Stimulated activated naive CD8-positive, alpha-beta T cell treated with anti-CD3 and anti-CD28 coated beads, Interleukin-15, Interleukin-2, amounts not matched to agents 100 U/mL and 50 U/mL, for 24 hours (primary cell): ENCODE data around the gene CDH23.

Experiments used
- ATAC-seq: fragments of 150-1000 bp; cut with Tn5 transposase; one replicate; pipeline ENCODE4 v1.10.0; 2021
- DNase-seq: peaks from one replicate; pipeline ENCODE4 v3.0.0; 2021

CDH23 gene

DNA sequence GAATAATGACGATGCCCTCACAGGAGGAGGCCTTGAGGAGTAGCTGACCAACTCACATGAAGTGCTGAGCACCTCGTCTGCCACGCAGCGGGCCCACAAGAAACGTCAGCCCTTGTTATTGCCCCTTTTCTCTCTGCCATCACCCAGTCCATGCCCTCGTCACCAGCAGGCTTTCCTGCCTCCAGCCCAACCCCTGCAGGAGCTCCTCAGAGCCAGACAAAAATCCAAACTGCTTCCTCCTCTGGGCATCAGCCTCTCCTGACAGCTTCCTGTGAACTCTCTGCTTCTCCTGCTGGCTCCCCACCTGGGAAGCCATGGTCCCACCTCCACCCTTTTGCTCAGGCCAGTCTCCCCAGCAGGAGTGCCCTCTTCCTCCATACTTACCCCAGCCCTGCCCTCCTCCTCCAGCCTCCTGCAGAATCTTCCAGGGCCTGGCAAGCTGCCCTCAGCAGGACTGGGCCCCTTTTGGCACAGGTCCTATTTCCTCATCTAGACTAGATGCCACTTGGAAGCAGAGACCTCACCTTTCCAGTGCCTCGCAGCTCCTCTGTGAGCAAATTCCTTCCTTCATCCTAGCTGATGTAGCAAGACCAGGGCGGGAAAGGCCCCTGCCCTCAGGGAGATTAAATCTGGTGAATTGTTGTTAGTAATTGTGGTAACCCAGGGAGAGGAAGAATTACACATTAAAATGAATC, 207.8 kb downstream of the CDH23 start:
- DNase-seq (no peak), ATAC-seq (no peak)

DNA sequence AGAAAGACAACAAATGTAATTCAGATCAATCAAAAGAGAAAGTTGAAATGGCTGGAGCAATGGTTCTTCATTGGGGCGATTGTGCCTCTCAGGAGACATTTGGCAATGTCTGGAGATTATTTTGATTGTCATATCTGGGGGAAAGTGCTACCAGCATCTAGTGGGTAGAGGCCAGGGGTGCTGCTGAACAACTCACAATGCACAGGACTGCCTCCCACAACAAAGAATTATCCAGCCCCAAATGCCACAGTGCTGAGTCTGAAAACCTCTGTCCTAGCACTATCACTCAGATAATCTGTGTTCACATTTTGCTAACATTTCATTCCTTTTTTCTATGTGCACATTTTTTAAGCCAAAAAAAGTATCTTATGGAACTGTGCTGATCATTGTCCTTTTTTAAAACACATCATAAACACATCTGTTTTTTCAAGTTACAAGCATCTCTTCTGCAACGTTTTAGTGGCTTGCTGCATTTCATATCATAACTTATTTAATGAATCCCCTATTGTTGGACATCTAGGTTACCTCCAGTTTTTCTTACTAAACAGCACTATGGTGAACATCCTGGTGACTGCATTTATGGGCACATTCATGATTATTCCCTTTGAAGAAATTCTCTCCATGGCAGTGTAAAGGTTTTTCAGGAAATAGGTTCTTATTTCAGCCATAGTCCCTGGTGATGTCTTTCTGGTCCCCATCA, 208.7 kb downstream of the CDH23 start:
- peak; percentile 41 for ATAC-seq
- peak; percentile 40 for DNase-seq

DNA sequence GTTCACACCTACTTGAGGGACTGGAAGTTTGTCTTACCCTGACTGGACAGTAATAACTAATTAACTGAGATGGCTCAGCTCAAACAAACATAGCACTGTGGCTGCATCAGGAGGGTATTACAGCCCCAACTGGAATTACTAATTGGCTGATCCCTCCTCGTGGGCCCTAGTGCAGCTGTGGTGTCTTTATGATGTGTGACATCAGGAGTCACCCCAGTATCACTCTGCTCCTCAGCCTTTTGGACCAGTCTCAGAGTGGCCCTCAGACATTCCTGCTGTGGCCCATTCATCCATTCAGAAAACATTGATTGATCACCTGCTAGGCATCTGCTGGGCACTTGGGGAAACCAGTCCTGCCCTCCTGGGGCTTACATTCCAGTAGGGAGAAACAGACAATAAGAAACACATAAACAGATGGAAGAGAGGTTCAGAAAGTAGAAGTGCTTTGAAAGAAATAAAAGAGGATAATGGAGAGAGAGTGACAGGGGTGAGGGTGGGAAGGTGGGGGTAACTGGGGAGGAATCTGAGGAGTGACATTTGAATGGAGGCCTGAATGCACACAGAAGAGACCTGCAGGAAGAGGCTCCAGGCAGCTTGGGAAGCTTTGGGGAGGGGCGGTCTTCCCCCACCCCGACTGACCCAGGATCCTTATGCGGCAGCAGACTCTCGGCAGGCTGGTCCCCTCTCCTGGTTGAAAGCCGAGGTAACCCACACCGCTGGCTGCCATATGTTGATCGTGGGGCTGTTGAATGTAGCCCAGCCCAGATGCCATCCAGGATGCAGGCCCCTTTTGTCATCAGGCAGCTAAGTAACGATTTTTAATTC, 209.7 kb downstream of the CDH23 start:
- DNase-seq: no peak
- no peak for ATAC-seq

DNA sequence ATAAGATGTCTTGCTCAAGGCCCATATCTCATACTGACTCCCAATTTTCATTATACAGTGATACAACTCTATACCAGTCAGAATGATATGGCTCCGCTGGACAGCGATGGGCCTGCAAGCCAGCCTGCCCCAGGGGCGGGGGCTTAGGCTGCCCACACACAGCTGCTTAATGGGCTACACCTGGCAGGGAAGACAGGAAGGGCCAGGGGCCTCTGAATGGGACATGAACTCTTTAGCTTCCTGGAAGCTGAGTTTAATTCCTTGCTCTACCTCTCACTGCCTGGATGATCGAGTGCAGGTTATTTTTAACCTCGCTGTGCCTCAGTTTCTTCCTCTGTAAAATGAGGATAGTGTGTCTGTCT, 210.3 kb downstream of the CDH23 start:
- DNase-seq (no peak), ATAC-seq (no peak)

DNA sequence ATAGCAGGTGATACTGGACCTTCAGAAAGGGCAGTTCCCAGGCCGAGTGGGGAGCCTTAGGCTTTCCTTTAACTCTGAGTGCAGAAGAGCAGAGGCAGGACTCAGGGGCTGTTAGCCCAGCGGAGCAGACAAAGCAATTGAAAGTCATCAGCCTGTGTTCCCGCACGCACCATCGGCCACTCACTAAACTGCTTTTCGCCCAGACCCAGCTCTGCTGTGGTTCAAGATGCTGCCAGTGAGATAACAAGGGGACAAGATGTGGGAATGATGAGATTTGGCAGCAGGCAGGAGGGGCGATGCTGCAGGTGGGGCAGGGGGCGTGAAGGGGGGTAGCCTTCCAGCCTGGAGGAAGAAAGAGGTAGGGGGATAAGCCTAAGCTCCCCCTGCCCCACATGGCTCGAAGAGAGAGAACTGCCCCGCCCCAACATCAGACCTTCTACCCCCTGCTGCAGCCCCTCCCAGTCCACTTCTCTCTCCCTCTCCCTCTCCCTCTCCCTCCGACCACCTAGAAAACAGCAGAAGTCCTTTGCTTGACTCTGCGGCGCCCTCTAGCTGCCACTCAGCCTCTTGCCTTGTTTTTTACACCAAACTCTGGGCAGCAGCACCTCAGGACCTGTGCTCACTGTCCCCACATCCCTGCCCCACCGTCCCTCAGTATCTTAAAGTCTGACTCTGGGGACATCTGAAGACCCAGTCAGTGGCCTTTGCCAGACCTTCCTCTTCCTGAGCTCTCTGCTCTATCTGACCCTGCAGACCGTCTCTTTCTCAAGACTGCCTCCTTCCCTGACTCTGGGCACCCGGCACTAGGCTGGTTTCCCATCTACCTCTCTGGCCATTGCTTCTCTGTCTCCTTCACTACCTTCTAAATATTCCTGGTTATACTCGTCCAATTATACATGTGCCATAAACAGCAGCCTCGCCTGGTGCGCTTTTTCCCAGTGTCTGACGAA, 212.4 kb downstream of the CDH23 start:
- ATAC-seq (no peak), DNase-seq (peak; percentile 85)

DNA sequence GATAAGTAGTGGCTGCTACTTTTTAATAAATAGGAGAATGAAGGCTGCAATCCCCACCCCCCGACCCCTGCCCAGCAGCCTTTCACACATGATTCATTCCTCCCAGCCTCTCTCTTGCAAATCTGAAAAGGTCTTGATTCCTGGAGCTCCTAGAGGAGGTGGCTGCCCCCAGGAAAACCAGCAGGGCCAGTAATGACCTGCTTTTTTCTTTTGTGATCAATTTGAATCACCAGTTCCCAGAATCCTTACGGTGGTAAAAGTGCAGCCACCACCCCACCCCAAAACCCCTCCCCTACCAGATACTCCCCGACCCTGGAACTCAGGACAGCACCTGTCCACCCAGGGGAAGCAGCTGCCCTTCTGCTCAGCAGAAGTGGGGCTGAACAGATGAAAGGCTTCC, 213.9 kb downstream of the CDH23 start:
- no peak for DNase-seq
- ATAC-seq: peak; percentile 16

DNA sequence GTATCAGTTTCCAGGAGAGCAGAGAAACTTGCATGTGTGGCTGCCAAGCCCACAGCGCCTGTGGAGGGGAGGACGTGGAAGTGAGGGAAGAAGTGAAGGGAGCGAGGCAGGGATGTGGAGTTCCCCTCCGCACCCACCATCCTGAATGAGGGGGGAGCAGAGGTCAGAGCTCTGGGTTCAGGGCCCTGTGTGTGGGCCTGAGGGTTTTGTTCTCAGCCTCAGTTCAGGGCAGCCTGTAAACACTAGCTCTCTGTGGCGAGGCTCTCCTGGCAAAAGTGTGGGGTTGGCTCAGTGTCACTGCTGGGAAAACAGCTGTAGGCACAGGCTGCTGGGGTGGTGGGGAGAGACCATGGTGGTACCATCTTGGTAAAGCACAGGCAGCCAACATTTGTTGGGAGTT, 214.4 kb downstream of the CDH23 start:
- ATAC-seq (no peak), DNase-seq (no peak)

DNA sequence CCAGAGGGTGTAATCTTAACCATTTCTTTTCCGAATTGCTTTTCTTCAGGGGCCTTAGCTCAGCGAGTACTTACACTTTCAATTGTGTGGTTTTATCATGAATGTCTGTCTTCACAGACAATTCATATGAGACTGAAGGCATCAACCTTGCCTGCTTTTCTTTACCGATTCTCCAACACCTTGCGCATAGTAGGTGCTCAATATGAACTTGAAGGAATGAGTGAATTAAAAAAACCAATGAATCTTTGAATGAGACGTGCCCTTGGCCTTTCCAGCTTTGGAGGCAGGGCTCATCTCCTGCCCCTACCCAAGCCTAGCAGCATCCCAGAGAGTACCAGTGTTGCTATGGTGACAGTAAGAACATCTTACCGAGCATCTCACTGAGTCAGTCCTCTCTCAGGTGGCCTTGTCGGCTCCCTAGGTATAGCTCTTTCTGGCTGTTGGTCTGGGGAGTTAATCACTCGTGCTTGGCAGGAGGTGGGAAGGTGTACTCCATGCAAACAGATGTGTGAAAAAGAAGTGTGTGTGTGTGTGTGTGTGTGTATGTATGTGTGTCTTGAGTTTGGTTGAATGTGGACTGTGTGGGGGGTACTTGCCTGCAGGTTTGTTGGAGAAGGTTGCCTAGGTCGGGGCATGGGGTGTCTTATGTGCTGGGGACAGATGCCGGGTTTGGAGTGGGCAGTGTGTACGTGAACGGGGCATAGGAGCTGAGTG, 215.1 kb downstream of the CDH23 start:
- ATAC-seq (no peak), DNase-seq (no peak)

DNA sequence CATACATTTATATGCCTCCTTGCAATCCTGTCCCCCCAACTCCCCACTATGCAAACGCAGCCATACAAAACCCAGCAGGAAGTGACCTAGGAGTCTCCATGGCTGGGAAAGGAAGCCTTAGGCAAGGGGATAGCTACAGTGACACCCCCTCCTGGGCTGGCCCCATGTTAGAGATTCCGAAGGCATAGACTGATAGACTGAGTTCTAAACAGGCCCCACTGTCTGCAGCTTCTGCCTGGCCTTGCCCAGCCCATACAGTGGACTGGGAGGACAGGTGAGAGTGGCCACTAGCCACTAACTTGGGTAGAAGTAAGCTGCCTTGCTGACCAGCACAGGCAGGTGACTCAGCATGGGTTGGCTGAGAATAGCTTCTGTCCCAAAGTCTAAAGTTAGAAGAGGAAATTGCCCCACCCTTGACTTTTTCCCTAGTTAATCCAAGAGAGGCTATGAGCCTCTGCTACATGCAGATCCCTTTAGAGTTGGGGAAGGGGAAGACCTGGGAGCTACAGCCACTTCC, 216.6 kb downstream of the CDH23 start:
- DNase-seq (no peak), ATAC-seq (no peak)

DNA sequence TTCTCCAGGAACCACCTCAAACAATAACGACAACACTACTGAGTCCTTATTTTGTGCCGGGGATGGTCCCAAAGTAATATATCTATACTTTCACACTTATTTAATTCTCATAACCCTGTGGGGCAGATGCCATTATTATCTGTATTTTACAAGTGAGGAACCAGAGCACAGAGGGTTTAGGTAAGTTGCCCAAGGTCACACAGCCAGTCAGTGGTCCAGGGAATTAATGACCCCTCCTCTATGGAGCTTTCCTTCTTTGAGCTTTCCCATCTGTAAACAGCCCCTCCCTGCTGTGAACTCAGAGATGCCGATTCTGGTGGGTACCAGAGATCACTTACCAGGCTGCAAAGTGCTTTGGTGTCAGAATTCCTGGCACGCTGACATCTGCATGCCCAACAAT, 217.2 kb downstream of the CDH23 start:
- ATAC-seq: no peak
- DNase-seq: no peak

DNA sequence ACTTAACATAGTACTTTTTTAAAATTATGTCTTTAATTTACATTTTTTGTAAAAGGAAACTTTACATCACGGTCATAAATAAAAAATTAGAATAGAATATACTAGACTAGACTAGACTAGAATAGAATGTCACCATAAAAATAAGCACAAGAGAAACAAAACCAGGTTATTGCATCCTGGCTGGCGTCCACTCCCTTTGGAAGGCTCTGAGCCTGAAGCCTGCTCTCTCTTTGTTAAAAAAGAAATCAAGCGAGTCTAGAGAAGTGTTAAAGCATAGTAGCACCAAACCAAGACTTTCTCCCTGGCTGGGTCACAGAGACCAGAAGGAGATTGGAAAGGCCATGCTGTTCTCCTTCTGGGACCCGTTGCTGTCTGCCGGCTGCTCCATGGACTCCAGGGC, 218.2 kb downstream of the CDH23 start:
- ATAC-seq (no peak), DNase-seq (no peak)

DNA sequence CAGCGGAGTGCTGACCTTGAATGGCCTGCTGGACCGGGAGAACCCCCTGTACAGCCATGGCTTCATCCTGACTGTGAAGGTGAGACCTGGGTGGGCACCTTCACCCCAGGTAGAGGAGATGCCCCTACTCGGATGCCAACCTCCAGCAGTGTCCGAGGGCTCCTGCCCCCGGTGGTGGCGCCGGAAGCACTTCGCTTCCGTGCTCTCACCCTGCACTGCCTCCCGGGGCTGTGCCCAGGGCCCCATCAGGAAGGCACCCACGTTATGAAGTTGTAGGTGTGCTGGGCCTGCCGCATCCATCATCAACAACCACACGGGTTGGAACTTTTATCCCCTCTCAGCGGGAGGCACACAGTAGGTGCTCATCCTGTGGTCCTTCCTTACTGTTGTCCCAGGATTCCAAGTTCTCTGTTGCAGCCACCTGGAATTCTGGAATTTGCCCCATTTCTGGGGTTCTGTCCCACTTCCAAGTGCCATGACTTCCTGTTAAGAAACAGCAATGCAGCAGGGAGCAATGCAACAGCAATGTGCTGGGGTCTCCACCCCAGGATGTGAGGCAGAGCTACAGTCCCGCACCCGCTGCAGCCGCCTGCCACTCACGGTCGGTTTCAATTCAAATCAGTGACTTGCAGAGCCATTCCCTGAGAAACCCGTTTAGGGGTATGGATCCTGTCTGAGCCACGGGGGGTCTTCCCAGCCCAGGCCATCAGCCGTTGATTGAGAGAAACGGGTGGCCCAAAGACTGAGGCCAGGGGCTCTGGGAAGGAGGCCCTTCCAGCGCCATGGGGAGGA, 219.0 kb downstream of the CDH23 start:
- DNase-seq: no peak

DNA sequence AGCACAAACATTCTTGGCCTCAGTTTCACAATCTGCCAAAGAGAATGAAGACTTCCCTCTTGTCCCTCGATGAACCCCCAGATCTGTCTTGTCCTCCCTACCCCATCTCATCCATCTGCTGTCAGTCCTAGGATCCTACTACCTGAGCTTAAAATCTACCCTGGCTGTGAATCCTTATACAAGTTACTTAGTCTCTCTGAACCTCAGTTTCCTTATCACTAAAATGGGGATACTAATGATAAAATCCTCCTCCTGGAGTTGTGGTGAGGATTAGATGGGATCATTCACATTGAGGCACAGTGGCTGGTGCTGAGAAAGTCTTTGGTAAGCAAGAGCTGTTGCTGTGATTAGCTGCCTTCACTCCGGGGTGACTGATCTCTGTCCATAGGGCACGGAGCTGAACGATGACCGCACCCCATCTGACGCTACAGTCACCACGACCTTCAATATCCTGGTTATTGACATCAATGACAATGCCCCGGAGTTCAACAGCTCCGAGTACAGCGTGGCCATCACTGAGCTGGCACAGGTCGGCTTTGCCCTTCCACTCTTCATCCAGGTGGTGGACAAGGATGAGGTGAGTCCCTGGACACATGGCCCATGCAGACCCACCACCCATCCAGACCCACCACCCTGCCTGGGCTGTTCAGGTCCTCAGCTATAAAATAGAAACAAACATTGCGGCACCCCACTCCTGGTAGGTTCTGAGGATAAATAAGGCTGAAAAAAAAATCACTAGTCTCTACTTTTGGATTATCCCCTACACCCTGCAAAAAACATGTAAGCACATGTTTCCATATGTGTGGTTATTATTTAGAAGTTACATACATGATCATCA, 220.3 kb downstream of the CDH23 start:
- ATAC-seq: no peak
- no peak for DNase-seq

More for the DNA sequence above, 219.0 kb downstream of the CDH23 start:
- ATAC-seq: no peak

DNA sequence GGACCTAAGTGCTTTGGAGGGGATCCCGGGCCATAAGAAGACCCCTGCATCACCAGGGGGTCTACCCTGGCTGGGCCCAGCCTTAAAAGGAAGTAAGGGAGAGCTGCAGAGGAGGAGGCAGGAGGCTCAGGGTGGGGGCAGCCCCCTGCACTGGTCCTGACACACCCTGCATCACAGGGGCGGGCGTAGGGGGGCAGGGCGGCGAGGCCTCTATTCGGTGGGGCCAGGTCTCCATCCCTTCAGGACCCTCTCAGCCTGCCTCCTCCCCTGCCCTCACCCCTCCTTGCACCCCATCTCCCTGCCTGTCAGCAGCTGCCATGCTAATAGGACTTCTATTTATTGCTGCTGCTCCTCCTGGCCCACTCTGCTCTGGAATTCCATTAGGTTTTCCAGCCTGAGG, 221.5 kb downstream of the CDH23 start:
- DNase-seq: no peak
- no peak for ATAC-seq

DNA sequence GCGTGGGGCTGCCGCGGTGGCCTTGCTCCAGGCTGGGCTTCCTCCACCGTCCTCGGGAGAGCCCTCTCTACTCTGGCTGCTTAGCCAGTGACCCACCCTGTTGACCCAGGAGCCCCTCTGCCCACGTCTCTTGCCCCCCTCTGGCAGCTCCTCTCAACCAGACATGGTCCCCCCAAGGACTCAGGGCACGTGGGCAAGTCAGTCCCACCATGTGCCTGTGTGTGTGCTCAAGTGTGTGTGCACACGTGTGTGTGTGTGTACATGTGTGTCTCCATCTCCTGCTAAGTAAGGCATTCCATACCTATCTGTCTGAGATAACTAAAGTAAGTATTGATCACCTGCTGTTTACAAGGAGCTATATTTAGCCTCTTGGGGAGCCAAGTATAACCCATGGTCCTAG, 221.9 kb downstream of the CDH23 start:
- ATAC-seq (no peak), DNase-seq (no peak)

DNA sequence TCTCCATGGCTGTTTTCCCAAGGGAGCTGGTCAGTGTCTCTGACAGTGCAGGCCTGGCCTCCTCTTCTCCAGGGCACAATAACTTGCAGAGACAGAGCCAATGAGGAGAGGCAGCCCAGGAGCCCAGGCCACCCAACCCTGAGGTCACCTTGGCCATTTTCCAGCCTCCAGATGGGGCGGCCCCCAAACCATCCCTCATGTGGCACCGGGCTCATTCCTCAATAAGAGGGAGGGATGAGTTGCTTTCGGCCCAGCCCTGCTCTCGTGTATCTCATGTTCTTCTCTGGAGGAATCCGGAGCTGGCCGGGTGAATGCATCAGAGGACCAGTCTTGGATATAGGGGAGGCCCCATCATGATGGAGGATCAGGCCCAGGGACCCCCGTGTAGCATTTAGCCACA, 223.9 kb downstream of the CDH23 start:
- no peak for DNase-seq
- ATAC-seq: no peak

DNA sequence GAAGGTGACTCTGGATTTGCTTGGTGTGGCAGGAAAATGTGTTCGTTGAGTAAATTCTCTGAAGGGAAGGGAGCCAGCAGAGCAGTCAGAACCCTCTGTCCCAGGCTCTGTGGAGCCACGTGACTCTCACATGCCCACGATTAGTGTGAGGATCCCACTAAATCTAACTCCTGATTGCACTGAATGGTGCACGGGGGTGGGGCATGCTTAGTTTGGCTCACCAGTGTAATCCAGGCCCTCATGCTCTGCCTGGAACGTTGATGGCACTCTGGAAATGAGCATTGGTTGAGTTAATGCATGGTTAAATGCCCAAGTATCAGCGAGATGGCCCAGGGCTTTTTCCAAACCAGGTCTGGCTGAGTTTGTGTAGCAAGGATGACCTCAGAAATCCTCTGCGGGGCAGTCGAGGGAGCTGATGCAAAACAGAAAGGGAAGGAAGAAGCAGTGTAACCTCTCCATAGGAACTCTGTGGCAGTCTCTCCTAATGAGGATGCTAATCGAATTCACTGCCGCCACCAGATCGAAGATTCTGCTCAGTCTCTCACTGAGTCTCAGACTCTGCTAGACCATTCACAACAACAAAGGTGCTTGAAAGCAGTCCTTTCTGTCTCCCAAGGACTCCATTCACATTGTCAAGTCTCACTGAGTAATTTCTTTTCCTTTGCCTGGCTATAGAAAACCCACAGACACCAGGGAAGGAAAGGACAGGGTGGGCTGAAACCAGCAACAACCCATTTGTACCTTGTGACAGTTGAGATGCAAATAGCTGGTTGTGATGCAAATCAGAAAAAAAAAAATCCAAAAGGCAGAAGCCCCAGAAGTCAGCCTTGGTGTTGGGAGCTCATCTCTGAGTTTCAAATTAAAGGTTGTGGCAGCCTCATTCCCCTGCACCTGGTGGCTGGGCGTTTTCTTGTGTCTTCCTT, 224.8 kb downstream of the CDH23 start:
- DNase-seq: no peak
- no peak for ATAC-seq

DNA sequence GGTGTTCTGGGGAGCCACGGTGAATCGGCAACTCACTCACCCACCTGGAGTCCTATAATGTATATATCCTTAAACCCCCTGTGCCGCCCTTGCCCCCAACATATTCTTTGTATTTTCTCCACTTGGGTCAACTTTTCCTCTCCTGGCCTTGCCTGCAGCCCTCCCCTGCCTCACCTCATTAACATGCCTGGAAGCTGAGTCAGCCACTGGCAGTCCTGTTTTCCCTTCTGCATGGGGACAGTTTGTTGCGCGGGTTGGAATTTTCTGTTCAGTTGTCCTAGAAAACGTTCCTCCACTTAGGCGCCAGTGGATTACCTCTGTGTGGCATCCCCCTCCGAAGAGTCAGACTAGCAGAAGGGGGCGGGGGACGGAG, 225.4 kb downstream of the CDH23 start:
- no peak for ATAC-seq
- no peak for DNase-seq
